Activated naive CD8-positive, alpha-beta T cell treated with anti-CD3 and anti-CD28 coated beads, Interleukin-2, amount 50 U/mL, for 24 hours (primary cell): ENCODE results near the gene ARHGAP35.
"Not testable (repeated sequence)": the region's sequence is repeated elsewhere in the genome, so short reads cannot be mapped to it uniquely, and the experiment has no call there.

Source experiments
- ATAC-seq: fragments of 150-1000 bp; cut with Tn5 transposase; one replicate; pipeline ENCODE4 v1.10.0; 2021
- DNase-seq: peaks from one replicate; pipeline ENCODE4 v3.0.0; 2021
- H3K27ac Mint-ChIP-seq: one replicate; pipeline ENCODE4 v1.8.0; 2021; ENCODE audit warnings: mild to moderate bottlenecking, mixed read lengths
- H3K27me3 Mint-ChIP-seq: one replicate; pipeline ENCODE4 v1.8.0; 2021; ENCODE audit warnings: mixed read lengths
- H3K36me3 Mint-ChIP-seq: one replicate; pipeline ENCODE4 v1.8.0; 2021; ENCODE audit warnings: low read depth, mixed read lengths
- H3K4me1 Mint-ChIP-seq: one replicate; pipeline ENCODE4 v1.8.0; 2021; ENCODE audit warnings: mixed read lengths
- H3K4me3 Mint-ChIP-seq: one replicate; pipeline ENCODE4 v1.8.0; 2021; ENCODE audit warnings: mild to moderate bottlenecking, moderate library complexity, mixed read lengths
- H3K9me3 Mint-ChIP-seq: one replicate; pipeline ENCODE4 v1.8.0; 2021; ENCODE audit warnings: mixed read lengths

ARHGAP35 gene

DNA sequence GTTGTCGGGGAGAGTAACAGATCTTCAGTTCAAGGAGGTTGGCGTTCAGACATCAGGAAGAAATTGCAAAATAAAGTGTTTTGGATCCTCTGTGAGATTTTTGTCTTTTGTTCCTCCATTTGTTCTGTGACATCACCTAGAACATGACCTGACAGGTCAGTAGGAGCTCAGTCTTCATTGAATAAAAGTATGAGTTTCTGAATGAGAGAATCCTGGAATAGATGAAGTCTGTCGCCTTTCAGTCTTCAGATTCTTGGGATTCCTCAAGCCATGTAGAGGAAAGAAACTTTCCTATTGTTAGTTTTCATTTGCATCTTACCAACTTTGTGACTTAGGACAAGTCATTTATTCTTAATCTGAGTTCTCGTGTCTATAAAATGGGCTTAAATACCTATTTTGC is 14.4 kb downstream of the ARHGAP35 start:
- DNase-seq: no peak
- Mint-ChIP-seq H3K4me3 (no peak overlapping the region), H3K27ac (no peak overlapping the region), H3K9me3 (no peaks in the 10 kb centered on the region), H3K36me3 (no peaks in the 10 kb centered on the region), H3K27me3 (no peaks in the 10 kb centered on the region), H3K4me1 (peaks cover 12% of the 10 kb centered on the region)
- no peak for ATAC-seq

DNA sequence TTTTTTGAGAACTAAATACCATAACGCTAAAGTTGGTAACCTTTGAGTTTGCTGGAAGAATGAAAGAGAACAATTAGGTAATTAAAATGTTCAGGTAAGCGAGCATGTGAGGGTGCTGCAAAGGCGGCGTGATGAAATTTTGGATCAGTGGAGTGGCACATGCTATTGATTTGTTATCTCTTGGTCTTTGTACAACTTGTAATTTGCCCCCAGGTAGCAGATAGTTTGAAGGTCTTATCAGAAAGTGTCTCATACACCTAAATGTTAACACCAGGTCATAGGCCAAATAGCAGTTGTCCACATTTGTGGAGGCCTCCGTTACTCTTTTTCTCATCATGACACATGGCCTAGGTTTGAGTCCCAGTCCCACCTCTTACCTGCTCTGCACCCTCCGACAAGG is 14.9 kb downstream of the ARHGAP35 start:
- no peak overlapping the region for H3K4me3 Mint-ChIP-seq
- H3K36me3 Mint-ChIP-seq: peaks cover 2% of the 10 kb centered on the region
- H3K4me1 Mint-ChIP-seq: peaks cover 13% of the 10 kb centered on the region
- ATAC-seq (no peak), DNase-seq (no peak)
- no peaks in the 10 kb centered on the region for H3K9me3 Mint-ChIP-seq
- no peak overlapping the region for H3K27ac Mint-ChIP-seq
- no peaks in the 10 kb centered on the region for H3K27me3 Mint-ChIP-seq

DNA sequence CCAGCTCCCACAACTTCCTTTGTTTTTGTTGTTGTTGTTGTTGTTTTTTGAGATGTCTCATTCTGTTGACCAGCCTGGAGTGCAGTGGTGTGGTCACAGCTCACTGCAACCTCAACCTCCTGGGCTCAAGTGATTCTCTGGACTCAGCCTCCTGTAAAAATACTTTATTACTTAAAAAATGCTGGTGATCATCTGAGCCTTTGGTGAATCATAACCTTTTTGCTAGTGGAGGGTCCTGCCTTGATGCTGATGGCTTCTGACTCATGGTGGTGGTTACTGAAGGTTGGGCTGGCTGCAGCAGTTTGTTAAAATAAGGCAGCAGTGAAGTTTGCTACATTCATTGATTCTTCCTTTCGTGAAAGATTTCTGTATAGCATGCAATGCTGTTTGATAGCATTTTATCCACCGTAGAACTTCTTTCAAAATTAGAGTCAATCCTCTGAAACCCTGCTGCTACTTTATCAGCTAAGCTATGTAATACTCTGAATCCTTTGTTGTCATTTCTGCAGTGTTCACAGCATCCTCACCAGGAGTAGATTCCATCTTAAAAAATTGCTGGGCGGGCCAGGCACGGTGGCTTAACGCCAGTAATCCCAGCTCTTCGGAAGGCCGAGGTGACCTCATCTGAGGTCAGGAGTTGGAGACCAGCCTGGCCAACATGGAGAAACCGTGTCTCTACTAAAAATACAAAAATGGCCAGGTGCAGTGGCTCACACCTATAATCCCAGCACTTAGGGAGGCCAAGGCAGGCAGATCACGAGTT is 18.0 kb downstream of the ARHGAP35 start:
- Mint-ChIP-seq H3K27ac (no peak overlapping the region), H3K9me3 (no peaks in the 10 kb centered on the region), H3K36me3 (peaks cover 2% of the 10 kb centered on the region), H3K4me3 (no peak overlapping the region), H3K4me1 (peaks cover 10% of the 10 kb centered on the region), H3K27me3 (no peaks in the 10 kb centered on the region)
- DNase-seq: no peak
- peak; percentile 78 for ATAC-seq

DNA sequence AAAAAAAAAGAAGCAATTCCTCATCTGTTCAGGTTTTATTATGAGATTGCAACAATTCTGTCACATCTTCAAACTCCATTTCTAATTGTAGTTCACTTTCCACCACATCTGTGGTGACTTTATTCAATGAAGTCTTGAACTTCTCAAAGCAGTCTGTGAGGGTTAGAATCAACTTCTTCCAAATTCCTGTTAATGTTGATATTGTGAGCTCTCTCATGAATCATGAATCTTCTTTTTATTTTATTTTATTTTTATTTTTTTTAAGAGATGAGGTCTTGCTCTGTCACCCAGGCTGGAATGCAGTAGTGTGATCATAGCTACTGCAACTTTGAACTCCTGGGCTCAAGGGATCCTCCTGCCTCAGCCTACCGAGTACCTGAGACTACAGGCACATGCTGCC is 19.6 kb downstream of the ARHGAP35 start:
- ATAC-seq (no peak), DNase-seq (no peak)
- H3K4me3 Mint-ChIP-seq: no peak overlapping the region
- H3K27me3 Mint-ChIP-seq: no peaks in the 10 kb centered on the region
- H3K36me3 Mint-ChIP-seq: peaks cover 2% of the 10 kb centered on the region
- H3K27ac Mint-ChIP-seq: no peak overlapping the region
- H3K4me1 Mint-ChIP-seq: peaks cover 10% of the 10 kb centered on the region
- no peaks in the 10 kb centered on the region for H3K9me3 Mint-ChIP-seq

DNA sequence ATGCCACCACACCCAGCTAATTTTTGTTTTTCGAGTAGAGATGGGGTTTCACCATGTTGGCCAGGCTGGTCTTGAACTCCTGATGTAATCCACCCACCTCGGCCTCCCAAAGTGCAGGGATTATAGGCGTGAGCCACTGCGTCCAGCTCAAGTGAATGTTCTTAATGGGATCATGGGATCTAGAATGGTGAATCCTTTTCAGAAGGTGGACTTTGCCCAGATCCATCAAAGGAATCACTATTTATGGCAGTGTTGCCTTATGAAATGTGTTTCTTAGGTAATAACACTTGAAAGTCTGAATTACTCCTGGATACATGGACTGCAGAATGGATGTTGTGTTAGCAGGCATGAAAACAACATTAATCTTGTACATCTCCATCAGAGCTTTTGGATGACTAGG is 20.3 kb downstream of the ARHGAP35 start:
- Mint-ChIP-seq H3K4me1 (peaks cover 12% of the 10 kb centered on the region), H3K4me3 (no peak overlapping the region), H3K27me3 (no peaks in the 10 kb centered on the region), H3K27ac (no peak overlapping the region), H3K36me3 (peaks cover 2% of the 10 kb centered on the region), H3K9me3 (no peaks in the 10 kb centered on the region)
- no peak for DNase-seq
- no peak for ATAC-seq

DNA sequence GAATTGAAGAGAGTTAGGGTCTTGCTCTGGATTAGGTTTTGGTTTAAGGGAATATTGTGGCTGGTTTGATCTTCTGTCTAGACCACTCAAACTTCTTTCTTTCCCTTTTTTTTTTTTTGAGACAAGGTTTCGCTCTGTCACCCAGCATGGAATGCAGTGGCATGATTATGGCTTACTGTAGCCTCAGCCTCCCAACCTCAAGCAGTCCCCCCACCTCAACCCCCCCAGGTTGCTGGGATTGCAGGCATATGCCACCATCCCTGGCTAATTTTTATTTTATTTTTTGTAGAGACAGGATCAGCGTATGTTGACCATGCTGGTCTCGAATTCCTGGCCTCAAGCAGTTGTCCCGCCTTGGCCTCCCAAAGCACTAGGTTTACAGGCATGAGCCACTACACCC is 21.2 kb downstream of the ARHGAP35 start:
- no peak overlapping the region for H3K27ac Mint-ChIP-seq
- H3K27me3 Mint-ChIP-seq: no peaks in the 10 kb centered on the region
- no peak for ATAC-seq
- no peaks in the 10 kb centered on the region for H3K9me3 Mint-ChIP-seq
- H3K36me3 Mint-ChIP-seq: peaks cover 2% of the 10 kb centered on the region
- peaks cover 19% of the 10 kb centered on the region for H3K4me1 Mint-ChIP-seq
- no peak for DNase-seq
- H3K4me3 Mint-ChIP-seq: no peak overlapping the region

DNA sequence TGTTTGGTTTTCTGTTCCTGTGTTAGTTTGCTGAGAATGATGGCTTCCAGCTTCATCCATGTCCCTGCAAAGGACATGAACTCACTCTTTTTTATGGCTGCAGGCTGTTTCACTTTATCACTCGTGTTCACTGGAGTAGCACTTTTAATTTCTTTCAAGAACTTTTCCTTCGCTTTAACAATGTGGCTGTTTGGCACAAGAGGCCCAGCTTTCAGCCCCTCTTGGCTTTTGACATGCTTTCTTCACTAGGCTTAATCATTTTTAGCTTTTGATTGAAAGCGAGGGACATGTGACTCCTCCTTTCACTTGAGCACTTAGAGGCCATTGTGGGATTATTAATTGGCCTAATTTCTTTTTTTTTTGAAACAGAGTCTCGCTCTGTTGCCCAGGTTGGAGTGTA is 22.0 kb downstream of the ARHGAP35 start:
- not testable (repeated sequence) for DNase-seq, H3K27me3 Mint-ChIP-seq, H3K9me3 Mint-ChIP-seq, ATAC-seq, H3K4me3 Mint-ChIP-seq, H3K27ac Mint-ChIP-seq, H3K36me3 Mint-ChIP-seq
- H3K4me1 Mint-ChIP-seq: peaks cover 20% of the 10 kb centered on the region

DNA sequence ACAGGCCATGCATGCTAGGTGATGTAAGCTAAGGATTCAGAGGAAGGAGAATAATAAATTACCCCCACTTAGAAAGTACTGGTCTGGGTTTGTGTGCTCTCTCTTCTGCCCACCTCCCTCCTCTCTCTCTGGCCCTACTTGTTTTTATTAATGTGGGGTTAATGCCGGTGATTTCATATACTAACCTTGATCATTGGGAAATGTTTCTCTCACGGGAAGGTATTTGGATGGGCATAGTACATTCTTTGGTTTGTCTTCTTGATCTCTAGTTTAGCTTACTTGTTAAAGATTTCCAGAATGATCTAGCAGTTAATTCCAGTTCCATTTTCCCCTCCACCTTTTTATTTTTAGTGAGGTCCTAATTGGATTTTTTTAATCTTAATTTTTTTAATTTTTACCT is 24.6 kb downstream of the ARHGAP35 start:
- Mint-ChIP-seq H3K9me3 (no peaks in the 10 kb centered on the region), H3K36me3 (peaks cover under 1% of the 10 kb centered on the region), H3K4me1 (peaks cover 10% of the 10 kb centered on the region), H3K27me3 (no peaks in the 10 kb centered on the region), H3K27ac (no peak overlapping the region), H3K4me3 (no peak overlapping the region)
- no peak for ATAC-seq
- no peak for DNase-seq

DNA sequence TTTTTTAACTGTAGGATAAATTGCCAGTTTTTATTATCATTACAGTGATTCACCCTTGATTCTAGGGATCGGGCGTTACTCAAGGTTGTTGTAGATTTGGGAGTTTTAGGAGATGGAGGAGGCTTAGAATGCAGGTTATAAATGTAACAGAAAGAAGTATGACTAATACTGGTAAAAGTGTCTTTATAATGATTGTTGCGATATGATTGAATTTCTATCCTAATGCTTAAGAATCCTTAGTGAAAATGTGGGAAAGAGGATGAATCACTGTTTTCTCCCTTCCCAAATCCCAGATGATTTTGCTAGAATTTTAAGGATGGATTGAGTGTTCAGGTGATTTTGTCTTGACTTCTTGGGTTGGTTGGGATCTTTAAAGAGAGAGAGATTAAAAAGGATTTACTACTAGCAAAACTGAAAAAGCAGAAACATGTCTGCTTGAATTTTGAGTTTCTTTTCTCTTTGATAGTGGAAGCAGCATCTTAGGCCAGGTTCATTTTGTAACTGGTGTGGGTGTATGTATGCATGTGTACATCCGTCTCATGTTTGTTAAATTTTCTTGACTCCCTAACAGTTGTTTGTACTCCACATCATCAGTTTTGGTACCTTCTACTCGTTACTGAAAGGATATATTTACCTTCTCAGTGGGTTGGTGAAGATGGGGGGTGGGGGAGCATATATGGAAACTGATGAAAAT is 25.9 kb downstream of the ARHGAP35 start:
- Mint-ChIP-seq H3K27me3 (no peaks in the 10 kb centered on the region), H3K36me3 (no peaks in the 10 kb centered on the region), H3K4me1 (peaks cover 15% of the 10 kb centered on the region), H3K4me3 (no peak overlapping the region), H3K27ac (no peak overlapping the region), H3K9me3 (no peaks in the 10 kb centered on the region)
- DNase-seq (no peak), ATAC-seq (no peak)

DNA sequence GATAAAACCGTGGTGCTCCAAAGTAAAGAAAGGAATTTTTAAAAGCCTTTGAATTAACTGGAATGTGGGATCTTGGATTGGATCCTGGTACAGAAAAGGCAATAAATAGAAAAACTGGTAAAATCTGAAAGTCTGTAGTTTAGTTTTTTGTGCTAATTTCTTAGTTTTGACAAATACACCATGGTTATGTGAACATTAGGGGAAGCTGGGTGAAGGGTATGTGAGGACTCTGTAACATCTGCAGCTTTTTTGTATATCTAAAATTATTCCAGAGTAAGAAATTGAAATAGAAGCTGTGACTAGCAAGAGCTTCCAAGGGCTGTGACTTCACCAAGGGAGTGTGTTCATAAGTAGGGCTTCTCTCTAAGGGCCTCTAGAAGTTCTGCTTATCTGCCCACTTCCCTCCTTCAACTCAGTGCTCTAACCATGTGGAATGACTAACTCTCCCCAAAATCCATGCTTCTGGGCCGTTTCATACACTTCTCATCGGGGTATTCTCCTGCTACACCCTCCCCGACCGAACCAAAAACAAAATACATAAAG is 26.5 kb downstream of the ARHGAP35 start:
- Mint-ChIP-seq H3K27me3 (no peaks in the 10 kb centered on the region), H3K9me3 (no peaks in the 10 kb centered on the region), H3K4me3 (no peak overlapping the region), H3K4me1 (peaks cover 15% of the 10 kb centered on the region), H3K27ac (no peak overlapping the region), H3K36me3 (no peaks in the 10 kb centered on the region)
- DNase-seq (no peak), ATAC-seq (no peak)

DNA sequence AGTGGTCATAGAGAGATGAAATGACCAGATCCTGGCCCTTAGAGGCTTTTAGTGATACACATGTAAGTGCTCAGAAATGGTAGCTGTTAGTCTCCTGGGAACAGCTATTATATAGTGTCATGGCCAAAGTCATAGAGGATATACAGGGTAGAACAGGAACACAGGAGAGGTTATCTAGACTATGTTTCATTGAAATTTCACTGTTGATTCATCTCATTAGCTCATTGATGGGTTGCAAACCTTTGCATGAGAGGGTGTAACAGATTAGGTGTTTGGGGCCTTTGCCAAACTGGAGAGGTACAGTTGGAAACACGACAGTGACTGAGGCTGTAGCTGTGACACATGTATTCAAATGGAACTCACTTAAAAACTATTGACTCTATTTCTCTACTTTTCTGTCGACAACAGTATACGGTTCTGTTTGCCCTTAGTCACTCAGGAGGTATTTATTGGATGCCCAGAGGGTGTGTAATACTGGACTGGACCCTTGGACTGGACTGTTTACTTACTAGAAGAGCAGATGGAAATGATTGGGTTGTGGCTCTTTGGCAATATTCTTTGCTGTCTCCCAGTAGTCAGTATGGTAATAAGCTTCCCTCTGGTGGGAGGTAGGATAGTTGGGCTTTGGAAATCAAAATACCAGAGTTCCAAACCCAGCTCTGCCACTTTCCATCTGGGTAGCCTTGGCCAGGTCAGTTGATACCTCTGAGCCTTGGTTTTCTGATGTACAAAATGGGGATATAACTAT is 29.8 kb downstream of the ARHGAP35 start:
- Mint-ChIP-seq H3K27ac (no peak overlapping the region), H3K36me3 (no peaks in the 10 kb centered on the region)

DNA sequence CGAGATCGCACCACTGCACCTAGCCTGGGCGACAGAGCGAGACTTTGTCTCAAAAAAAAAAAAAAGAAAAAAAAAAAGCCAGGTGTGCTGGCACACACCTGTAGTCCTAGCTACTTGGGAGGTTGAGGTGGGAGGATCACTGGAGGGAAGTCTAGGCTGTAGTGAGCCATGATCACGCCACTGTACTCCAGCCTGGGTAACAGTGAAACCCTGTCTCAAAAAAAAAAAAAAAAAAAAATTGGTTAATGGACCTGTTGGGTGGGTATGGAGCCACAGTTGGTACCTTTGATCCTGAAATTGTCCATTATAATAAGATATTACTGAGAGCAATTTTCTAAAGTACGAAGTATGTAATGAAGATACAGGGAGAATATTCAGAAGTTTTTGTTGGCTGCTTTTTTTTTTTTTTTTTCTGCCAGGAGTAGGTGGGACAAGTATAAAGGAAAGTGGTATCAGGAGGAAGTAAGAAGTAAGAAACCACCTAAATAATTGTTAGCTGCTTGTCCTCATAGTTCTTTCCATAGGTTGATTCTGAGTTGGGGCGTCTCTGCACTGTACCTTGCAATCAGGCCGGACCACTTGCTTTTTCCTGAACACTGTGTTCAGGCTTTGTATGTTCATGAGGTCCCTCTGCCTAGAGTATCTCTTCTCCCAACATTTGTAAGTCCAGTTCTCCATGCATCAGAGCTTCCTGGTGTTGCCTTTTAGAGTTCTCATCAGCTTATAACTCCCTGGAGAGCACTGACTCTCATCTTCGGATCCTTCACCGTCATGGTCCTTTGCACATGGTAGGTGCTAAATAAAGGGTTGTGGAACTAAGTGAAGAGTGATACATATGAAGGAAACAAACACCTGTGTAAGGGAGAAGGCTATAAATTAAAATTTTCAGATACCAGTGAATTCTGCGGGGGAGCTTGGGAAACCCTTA is 31.7 kb downstream of the ARHGAP35 start:
- ATAC-seq (no peak), DNase-seq (no peak)
- Mint-ChIP-seq H3K4me3 (no peak overlapping the region), H3K27ac (no peak overlapping the region), H3K9me3 (no peaks in the 10 kb centered on the region), H3K27me3 (no peaks in the 10 kb centered on the region), H3K36me3 (no peaks in the 10 kb centered on the region), H3K4me1 (peaks cover 20% of the 10 kb centered on the region)

More for the DNA sequence above, 29.8 kb downstream of the ARHGAP35 start:
- no peaks in the 10 kb centered on the region for H3K9me3 Mint-ChIP-seq
- no peak overlapping the region for H3K4me3 Mint-ChIP-seq
- H3K27me3 Mint-ChIP-seq: no peaks in the 10 kb centered on the region
- no peak for ATAC-seq
- peaks cover 30% of the 10 kb centered on the region for H3K4me1 Mint-ChIP-seq
- no peak for DNase-seq

DNA sequence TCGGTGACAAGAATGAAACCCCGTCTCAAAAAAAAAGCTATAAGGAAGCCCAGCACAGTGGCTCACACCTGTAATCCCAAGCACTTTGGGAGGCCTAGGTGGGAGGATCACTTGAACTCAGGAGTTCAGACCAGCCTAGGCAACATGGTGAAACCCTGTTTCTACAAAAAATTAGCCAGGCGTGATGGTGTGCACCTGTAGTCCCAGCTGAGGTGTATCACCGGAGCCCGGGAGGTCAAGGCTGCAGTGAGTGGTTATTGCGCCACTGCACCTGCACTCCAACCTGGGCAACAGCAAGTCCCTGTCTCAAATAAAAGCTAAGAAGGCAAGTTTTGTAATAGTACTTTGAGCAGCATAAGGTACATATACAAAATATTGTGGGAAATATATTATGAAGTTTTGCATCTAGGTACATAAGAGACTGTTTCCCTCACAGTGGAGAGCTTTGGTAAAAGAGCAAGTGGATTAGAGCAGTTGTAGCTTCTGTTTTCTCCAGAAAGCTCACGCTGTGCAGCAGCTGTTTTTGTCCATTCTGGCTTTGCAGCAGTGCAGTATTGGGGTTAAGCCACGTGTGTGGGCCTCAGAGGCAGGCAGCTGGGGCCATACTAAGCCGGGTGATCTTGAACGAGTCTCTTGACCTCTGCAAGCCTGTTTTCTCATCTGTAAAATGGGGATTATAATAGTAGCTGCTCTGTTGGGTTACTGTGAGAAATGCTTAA is 35.4 kb downstream of the ARHGAP35 start:
- H3K27ac Mint-ChIP-seq: no peak overlapping the region
- peaks cover 18% of the 10 kb centered on the region for H3K4me1 Mint-ChIP-seq
- H3K36me3 Mint-ChIP-seq: no peaks in the 10 kb centered on the region
- no peaks in the 10 kb centered on the region for H3K27me3 Mint-ChIP-seq
- H3K9me3 Mint-ChIP-seq: no peaks in the 10 kb centered on the region
- no peak overlapping the region for H3K4me3 Mint-ChIP-seq
- DNase-seq (no peak), ATAC-seq (no peak)
